Mesendoderm (in vitro differentiated cells): ENCODE measurements around the gene EVC2.
A peak's percentile ranks its signal among the peaks of the same experiment; 100 is the strongest.

Experiments
- DNase-seq: peaks from one replicate; pipeline ENCODE4 v3.0.0; 2013
- H2AK5ac ChIP-seq: 2 replicates; pipeline ENCODE4 v1.6.1; 2013; ENCODE audit warnings: low read length, inconsistent platforms
- H2BK120ac ChIP-seq: 2 replicates; pipeline ENCODE4 v1.6.1; 2013; ENCODE audit warnings: low read depth, mild to moderate bottlenecking, low read length, moderate library complexity, mixed read lengths
- H2BK15ac ChIP-seq: replicated peaks from 2 replicates; pipeline ENCODE4 v1.6.1; 2013; ENCODE audit warnings: low read depth, mild to moderate bottlenecking, moderate library complexity
- H2BK5ac ChIP-seq: 2 replicates; pipeline ENCODE4 v1.6.1; 2013; ENCODE audit warnings: low read length, inconsistent platforms
- H3K18ac ChIP-seq: 2 replicates; pipeline ENCODE4 v1.6.1; 2013; ENCODE audit warnings: mild to moderate bottlenecking, low read length, mixed read lengths
- H3K23ac ChIP-seq: one replicate; pipeline ENCODE4 v1.6.1; 2013; ENCODE audit warnings: low read length
- H3K27ac ChIP-seq: 2 replicates; pipeline ENCODE4 v1.5.1; 2013; ENCODE audit warnings: low read depth, mild to moderate bottlenecking, inconsistent platforms, low read length, moderate library complexity
- H3K27me3 ChIP-seq: 2 replicates; pipeline ENCODE4 v1.6.1; 2013; ENCODE audit warnings: low read length, control low read depth, mild to moderate bottlenecking, inconsistent platforms; ENCODE audit not compliant: insufficient read depth, poor library complexity
- H3K36me3 ChIP-seq: 2 replicates; pipeline ENCODE4 v1.6.1; 2013; ENCODE audit warnings: low read length, inconsistent platforms; ENCODE audit not compliant: control insufficient read depth, insufficient read depth
- H3K4ac ChIP-seq: one replicate; pipeline ENCODE4 v1.6.1; 2013; ENCODE audit warnings: low read depth, mild to moderate bottlenecking, low read length, moderate library complexity
- H3K4me1 ChIP-seq: 2 replicates; pipeline ENCODE4 v1.6.1; 2013; ENCODE audit warnings: low read depth, low read length, inconsistent platforms; ENCODE audit not compliant: control insufficient read depth
- H3K4me2 ChIP-seq: 2 replicates; pipeline ENCODE4 v1.6.1; 2013; ENCODE audit warnings: low read length
- H3K4me3 ChIP-seq: 2 replicates; pipeline ENCODE4 v1.5.1; 2013; ENCODE audit warnings: mild to moderate bottlenecking, low read length
- H3K56ac ChIP-seq: one replicate; pipeline ENCODE4 v1.6.1; 2013; ENCODE audit warnings: low read length
- H3K79me1 ChIP-seq: 2 replicates; pipeline ENCODE4 v1.6.1; 2013; ENCODE audit warnings: low read length, inconsistent platforms
- H3K79me2 ChIP-seq: 2 replicates; pipeline ENCODE4 v1.6.1; 2013; ENCODE audit warnings: mild to moderate bottlenecking, low read length; ENCODE audit not compliant: control insufficient read depth, insufficient read depth
- H3K9ac ChIP-seq: 2 replicates; pipeline ENCODE4 v1.6.1; 2013; ENCODE audit warnings: low read length, inconsistent platforms
- H4K5ac ChIP-seq: one replicate; pipeline ENCODE4 v1.6.1; 2013; ENCODE audit warnings: low read length
- H4K8ac ChIP-seq: one replicate; pipeline ENCODE4 v1.6.1; 2013; ENCODE audit warnings: low read depth, mild to moderate bottlenecking, control low read depth, low read length, moderate library complexity
- WGBS: extraction: QIAGEN DNeasy Blood & Tissue Kit; methylation state at CpG from one replicate; pipeline ENCODE4 v1.1.7; 2013; ENCODE audit warnings: low lambda C conversion rate, missing lambda C conversion rate; ENCODE audit not compliant: insufficient coverage; ENCODE audit errors: extremely low coverage; 5-methylcytosine and 5-hydroxymethylcytosine counted together

EVC2 gene

GRCh38 chr4:5635826-5636195, 72.5 kb downstream of the EVC2 start:
- no peak overlapping the region for H3K4me2 ChIP-seq
- H4K5ac ChIP-seq = no peak overlapping the region
- no CpG with 5 or more reads among the region's 7 CpGs for WGBS
- H2BK120ac ChIP-seq = no peak overlapping the region
- peaks cover 5% of the 10 kb centered on the region for H3K4me1 ChIP-seq
- H3K79me2 ChIP-seq = no peaks in the 10 kb centered on the region
- H3K79me1 ChIP-seq = no peaks in the 10 kb centered on the region
- no peak overlapping the region for H3K4ac ChIP-seq
- no peak overlapping the region for H3K18ac ChIP-seq
- peaks cover 4% of the 10 kb centered on the region for H3K36me3 ChIP-seq
- no peak overlapping the region for H3K4me3 ChIP-seq
- no peak overlapping the region for H3K56ac ChIP-seq
- no peak overlapping the region for H2AK5ac ChIP-seq
- no peak overlapping the region for H3K9ac ChIP-seq
- H3K27ac ChIP-seq = no peak overlapping the region
- no peak for DNase-seq
- H2BK5ac ChIP-seq = no peak overlapping the region
- H3K23ac ChIP-seq = no peak overlapping the region
- no peak overlapping the region for H2BK15ac ChIP-seq
- no peak overlapping the region for H4K8ac ChIP-seq
- no peaks in the 10 kb centered on the region for H3K27me3 ChIP-seq

GRCh38 chr4:5632571-5632970, 75.8 kb downstream of the EVC2 start:
- no peak overlapping the region for H3K27ac ChIP-seq
- no peak overlapping the region for H2BK15ac ChIP-seq
- no peak overlapping the region for H3K9ac ChIP-seq
- peaks cover 5% of the 10 kb centered on the region for H3K4me1 ChIP-seq
- no peaks in the 10 kb centered on the region for H3K79me1 ChIP-seq
- no peaks in the 10 kb centered on the region for H3K27me3 ChIP-seq
- no peak overlapping the region for H4K5ac ChIP-seq
- no peak overlapping the region for H3K4me2 ChIP-seq
- no CpG with 5 or more reads among the region's 2 CpGs for WGBS
- no peak overlapping the region for H3K18ac ChIP-seq
- no peaks in the 10 kb centered on the region for H3K79me2 ChIP-seq
- H3K4ac ChIP-seq = no peak overlapping the region
- no peak overlapping the region for H2BK120ac ChIP-seq
- no peak overlapping the region for H2AK5ac ChIP-seq
- no peak overlapping the region for H4K8ac ChIP-seq
- no peak overlapping the region for H2BK5ac ChIP-seq
- H3K4me3 ChIP-seq = no peak overlapping the region
- no peak overlapping the region for H3K56ac ChIP-seq
- peaks cover 2% of the 10 kb centered on the region for H3K36me3 ChIP-seq
- peak; percentile 90 for DNase-seq
- no peak overlapping the region for H3K23ac ChIP-seq

GRCh38 chr4:5632066-5632440, 76.3 kb downstream of the EVC2 start:
- Histone ChIP-seq H3K36me3 (peaks cover 2% of the 10 kb centered on the region), H3K79me1 (no peaks in the 10 kb centered on the region), H3K4me1 (peaks cover 5% of the 10 kb centered on the region), H2BK15ac (no peak overlapping the region), H3K27me3 (no peaks in the 10 kb centered on the region), H3K4me3 (no peak overlapping the region), H4K8ac (no peak overlapping the region), H3K56ac (no peak overlapping the region), H3K4ac (no peak overlapping the region), H3K79me2 (no peaks in the 10 kb centered on the region), H2BK5ac (no peak overlapping the region), H2BK120ac (no peak overlapping the region), H3K18ac (no peak overlapping the region), H4K5ac (no peak overlapping the region), H3K27ac (no peak overlapping the region), H3K4me2 (no peak overlapping the region), H3K9ac (no peak overlapping the region), H3K23ac (no peak overlapping the region), H2AK5ac (no peak overlapping the region)
- no CpG with 5 or more reads among the region's 3 CpGs for WGBS
- no peak for DNase-seq

GRCh38 chr4:5631352-5632065, 76.8 kb downstream of the EVC2 start:
- no CpG with 5 or more reads among the region's 9 CpGs for WGBS
- no peaks in the 10 kb centered on the region for H3K27me3 ChIP-seq
- H4K5ac ChIP-seq = no peak overlapping the region
- no peak overlapping the region for H3K4me3 ChIP-seq
- H3K79me1 ChIP-seq = no peaks in the 10 kb centered on the region
- no peak overlapping the region for H2AK5ac ChIP-seq
- H3K4me2 ChIP-seq = no peak overlapping the region
- H2BK15ac ChIP-seq = no peak overlapping the region
- H3K36me3 ChIP-seq = peaks cover 2% of the 10 kb centered on the region
- H3K4ac ChIP-seq = no peak overlapping the region
- no peak overlapping the region for H3K27ac ChIP-seq
- peak; percentile 19 for DNase-seq
- H3K18ac ChIP-seq = no peak overlapping the region
- no peaks in the 10 kb centered on the region for H3K79me2 ChIP-seq
- no peak overlapping the region for H3K23ac ChIP-seq
- no peak overlapping the region for H3K56ac ChIP-seq
- peaks cover 7% of the 10 kb centered on the region for H3K4me1 ChIP-seq
- no peak overlapping the region for H2BK120ac ChIP-seq
- no peak overlapping the region for H3K9ac ChIP-seq
- H2BK5ac ChIP-seq = no peak overlapping the region
- no peak overlapping the region for H4K8ac ChIP-seq

- Histone ChIP-seq H3K4me3 (no peak overlapping the region), H3K27ac (no peak overlapping the region), H3K4me2 (no peak overlapping the region), H3K9ac (no peak overlapping the region), H3K79me2 (no peaks in the 10 kb centered on the region), H3K56ac (no peak overlapping the region), H3K18ac (no peak overlapping the region), H4K8ac (no peak overlapping the region), H2AK5ac (no peak overlapping the region), H3K27me3 (no peaks in the 10 kb centered on the region), H2BK5ac (no peak overlapping the region), H2BK120ac (no peak overlapping the region), H3K4me1 (peaks cover 7% of the 10 kb centered on the region), H2BK15ac (no peak overlapping the region), H3K36me3 (peaks cover 2% of the 10 kb centered on the region), H3K4ac (no peak overlapping the region), H3K79me1 (no peaks in the 10 kb centered on the region), H3K23ac (no peak overlapping the region), H4K5ac (no peak overlapping the region)
- no CpG with 5 or more reads among the region's 3 CpGs for WGBS
- DNase-seq = no peak
Observed at GRCh38 chr4:5630762-5631161, 77.6 kb downstream of the EVC2 start.

- WGBS = no CpG with 5 or more reads among the region's 4 CpGs
- Histone ChIP-seq H2BK15ac (no peak overlapping the region), H3K18ac (no peak overlapping the region)
Observed at GRCh38 chr4:5629542-5629941, 78.8 kb downstream of the EVC2 start.

More at GRCh38 chr4:5629542-5629941, 78.8 kb downstream of the EVC2 start:
- H3K23ac ChIP-seq = no peak overlapping the region
- H2BK5ac ChIP-seq = no peak overlapping the region
- no peak overlapping the region for H3K27ac ChIP-seq
- H3K56ac ChIP-seq = no peak overlapping the region
- no peak overlapping the region for H4K8ac ChIP-seq
- H3K79me1 ChIP-seq = no peaks in the 10 kb centered on the region
- H3K4me3 ChIP-seq = no peak overlapping the region
- H4K5ac ChIP-seq = no peak overlapping the region
- H2BK120ac ChIP-seq = no peak overlapping the region
- H3K27me3 ChIP-seq = no peaks in the 10 kb centered on the region
- H3K9ac ChIP-seq = no peak overlapping the region
- H3K36me3 ChIP-seq = peaks cover 4% of the 10 kb centered on the region
- H2AK5ac ChIP-seq = no peak overlapping the region
- peaks cover 7% of the 10 kb centered on the region for H3K4me1 ChIP-seq
- DNase-seq = no peak
- H3K4me2 ChIP-seq = no peak overlapping the region
- no peak overlapping the region for H3K4ac ChIP-seq
- H3K79me2 ChIP-seq = no peaks in the 10 kb centered on the region
